K562 (cell line): Measurements from ENCODE around the gene SLC38A2. TPM values are rescaled to one million over a fixed set of nuclear protein-coding genes. Genes with fewer than 3 reads are reported as not detected.

Source experiments
- HDAC1 ChIP-seq, 2 experiments: fragments of 450-650 bp; IDR thresholded peaks; 2 replicates each; pipeline ENCODE4 v1.6.1; 2016 to 2017; ENCODE audit warnings: inconsistent platforms in 1 of 2, mild to moderate bottlenecking in 1 of 2, moderate library complexity in 1 of 2
- KDM2B ChIP-seq: fragments of 250-450 bp; sonication (Bioruptor Pico); IDR thresholded peaks from 2 replicates; pipeline ENCODE4 v1.8.0; 2021; ENCODE audit warnings: mild to moderate bottlenecking, moderate library complexity
- L3MBTL2 ChIP-seq: fragments of 450-650 bp; IDR thresholded peaks from 2 replicates; pipeline ENCODE4 v1.6.1; 2016; ENCODE audit warnings: mild to moderate bottlenecking, moderate library complexity
- MBD2 ChIP-seq: sonication (generic); IDR thresholded peaks from 2 replicates; pipeline ENCODE4 v1.6.1; 2016; ENCODE audit warnings: low read depth, borderline replicate concordance
- MGA ChIP-seq: fragments of 450-650 bp; IDR thresholded peaks from 2 replicates; pipeline ENCODE4 v1.6.1; 2016; ENCODE audit warnings: mild to moderate bottlenecking, moderate library complexity
- RBM15 ChIP-seq: fragments of 200-400 bp; formaldehyde crosslinking; IDR thresholded peaks from 2 replicates; pipeline ENCODE4 v1.6.1; 2018; ENCODE audit warnings: mild to moderate bottlenecking, low read length, moderate library complexity; ENCODE audit not compliant: insufficient read depth
- SREBF1 ChIP-seq: fragments of 150-350 bp; IDR thresholded peaks from 2 replicates; pipeline ENCODE4 v1.6.1; 2014; ENCODE audit warnings: antibody characterized with exemption, low read depth, low read length, borderline replicate concordance
- THRA ChIP-seq: fragments of 450-650 bp; IDR thresholded peaks from 2 replicates; pipeline ENCODE4 v1.6.1; 2017; ENCODE audit warnings: mild to moderate bottlenecking, moderate library complexity
- ZMIZ1 ChIP-seq, 2 experiments: fragments of 150-350 bp in 1 of 2; IDR thresholded peaks; 2 replicates each; pipeline ENCODE4 v1.6.1; 2012 to 2016; ENCODE audit warnings: low read depth in 2 of 2, low read length in 2 of 2, mild to moderate bottlenecking in 1 of 2, moderate library complexity in 1 of 2
- polyA plus RNA-seq, 8 experiments: library from polyadenylated mRNA; depleted of rRNA in 4 of 8; stranded (reverse) in 5 of 8; unstranded in 3 of 8; fragments of >200 nt; fragmentation: Nextera tagmentation in 2 of 8; fragmentation: Illumina TruSeq in 1 of 8; extraction: Ambion mirVana in 2 of 8; extraction: Trizol in 1 of 8; gene quantifications; 2 replicates each; pipeline versions ENCODE4 v1.2.1 to v1.2.3, GENCODE V29; 2011 to 2014; ENCODE audit warnings: inconsistent platforms in 1 of 8, missing spikeins in 1 of 8
- total RNA-seq, 7 experiments: library from RNA; depleted of rRNA in 6 of 7; stranded (reverse); fragments of >200 nt in 6 of 7; fragmentation: Illumina TruSeq in 2 of 7; extraction: Trizol in 2 of 7; gene quantifications; 2 replicates each; pipeline versions ENCODE4 v1.2.1 to v1.2.3, GENCODE V29; 2011 to 2021; ENCODE audit warnings: low replicate concordance in 1 of 7

SLC38A2 gene
- total and polyA plus RNA-seq, 9 of the 15 experiments (the other 6 are each of a cell fraction or from before 2014, with no cell fraction given), result 98.7 to 292 (median 143) TPM

DNA sequence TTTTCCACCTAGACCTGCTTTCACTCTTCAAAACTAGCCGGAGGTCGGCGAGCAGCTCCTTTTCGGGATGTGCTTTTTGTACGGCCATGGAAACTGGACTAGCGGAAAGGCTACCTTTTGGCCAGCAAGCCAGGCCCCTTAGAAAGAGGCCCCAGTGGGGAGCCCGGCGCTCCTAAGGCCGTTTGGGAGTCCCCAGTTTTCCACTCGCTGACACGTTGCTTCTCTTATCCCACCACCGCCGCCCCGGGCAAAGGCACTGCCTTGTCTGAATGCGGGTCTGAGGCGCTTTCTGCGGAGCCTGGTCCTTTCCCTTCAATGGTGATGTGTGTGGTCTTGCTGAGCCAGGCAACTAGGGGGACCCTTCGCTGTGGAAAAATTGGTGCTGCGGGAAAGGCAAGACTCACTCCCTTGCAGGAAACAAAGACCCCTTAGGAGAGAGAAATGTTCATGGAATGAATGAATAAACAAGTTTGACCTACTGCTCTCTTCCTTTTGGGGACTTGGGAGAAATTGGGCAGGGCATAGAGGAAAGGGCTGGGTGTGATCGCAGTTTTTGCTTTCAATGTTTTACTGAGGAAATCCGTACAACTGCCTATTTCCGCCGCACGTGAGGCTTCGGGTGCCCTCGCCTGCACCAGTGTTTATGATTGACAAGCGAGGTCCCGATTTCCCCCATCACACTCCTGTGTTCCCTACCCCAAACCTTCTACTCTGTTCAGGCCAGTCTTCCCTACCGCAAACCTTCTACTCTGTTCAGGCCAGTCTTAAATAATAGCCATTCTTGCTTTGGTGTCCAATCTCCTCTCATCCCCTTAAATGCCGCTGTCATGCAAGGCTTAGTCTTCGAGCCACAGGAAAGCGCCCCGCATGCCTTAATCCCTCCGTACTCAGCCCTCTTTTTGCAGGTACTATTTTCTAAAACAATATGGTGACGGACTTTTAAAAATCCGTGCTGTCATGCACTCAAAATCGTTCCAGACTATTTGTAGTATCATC, 1.0 kb upstream of the SLC38A2 start (continued):
- TF ChIP-seq MGA (peak; percentile 72), RBM15 (no peak), L3MBTL2 (peak; percentile 69; the same call in 1 of the 2 replicates), KDM2B (CRISPR knock-in tag) (0 out of 2 replicates have a peak, but pooled peaks have one; percentile 18), HDAC1 (IDR thresholded peaks at IDR 0.05) (0 out of 4 replicates have a peak, but pooled peaks of 1 of the 2 experiments have one; percentile 10), ZMIZ1 (IDR thresholded peaks at IDR 0.05; ENCODE audit: low read depth in 2 of 2, low read length in 2 of 2) (no peak), THRA (no peak), SREBF1 (no peak), MBD2 (no peak)
